ENCODE data around the gene PHYKPL.

PHYKPL gene

DNA sequence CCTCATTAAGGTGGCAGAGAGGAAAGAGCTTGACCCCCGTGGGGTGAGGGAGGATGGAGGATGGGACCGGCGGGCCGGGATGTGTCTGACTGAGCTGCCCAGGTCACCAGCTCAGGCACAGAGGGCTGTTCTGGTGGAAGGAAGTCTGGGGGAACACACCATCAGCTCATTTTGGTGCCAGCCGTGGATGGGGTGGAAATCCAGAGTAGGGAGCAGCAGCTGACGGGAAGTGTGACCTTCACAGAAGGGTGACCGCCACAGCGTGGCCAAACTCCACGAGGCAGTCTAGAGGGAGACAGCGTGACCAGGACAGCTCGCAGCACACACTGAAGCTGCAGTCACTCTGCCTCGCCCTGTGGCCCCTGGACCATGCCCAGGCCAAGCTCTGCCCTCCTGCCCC is 45.3 kb upstream of the PHYKPL start:
- TF ChIP-seq, protein P1, sequence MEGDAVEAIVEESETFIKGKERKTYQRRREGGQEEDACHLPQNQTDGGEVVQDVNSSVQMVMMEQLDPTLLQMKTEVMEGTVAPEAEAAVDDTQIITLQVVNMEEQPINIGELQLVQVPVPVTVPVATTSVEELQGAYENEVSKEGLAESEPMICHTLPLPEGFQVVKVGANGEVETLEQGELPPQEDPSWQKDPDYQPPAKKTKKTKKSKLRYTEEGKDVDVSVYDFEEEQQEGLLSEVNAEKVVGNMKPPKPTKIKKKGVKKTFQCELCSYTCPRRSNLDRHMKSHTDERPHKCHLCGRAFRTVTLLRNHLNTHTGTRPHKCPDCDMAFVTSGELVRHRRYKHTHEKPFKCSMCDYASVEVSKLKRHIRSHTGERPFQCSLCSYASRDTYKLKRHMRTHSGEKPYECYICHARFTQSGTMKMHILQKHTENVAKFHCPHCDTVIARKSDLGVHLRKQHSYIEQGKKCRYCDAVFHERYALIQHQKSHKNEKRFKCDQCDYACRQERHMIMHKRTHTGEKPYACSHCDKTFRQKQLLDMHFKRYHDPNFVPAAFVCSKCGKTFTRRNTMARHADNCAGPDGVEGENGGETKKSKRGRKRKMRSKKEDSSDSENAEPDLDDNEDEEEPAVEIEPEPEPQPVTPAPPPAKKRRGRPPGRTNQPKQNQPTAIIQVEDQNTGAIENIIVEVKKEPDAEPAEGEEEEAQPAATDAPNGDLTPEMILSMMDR (IDR thresholded peaks at IDR 0.05) = no peak

DNA sequence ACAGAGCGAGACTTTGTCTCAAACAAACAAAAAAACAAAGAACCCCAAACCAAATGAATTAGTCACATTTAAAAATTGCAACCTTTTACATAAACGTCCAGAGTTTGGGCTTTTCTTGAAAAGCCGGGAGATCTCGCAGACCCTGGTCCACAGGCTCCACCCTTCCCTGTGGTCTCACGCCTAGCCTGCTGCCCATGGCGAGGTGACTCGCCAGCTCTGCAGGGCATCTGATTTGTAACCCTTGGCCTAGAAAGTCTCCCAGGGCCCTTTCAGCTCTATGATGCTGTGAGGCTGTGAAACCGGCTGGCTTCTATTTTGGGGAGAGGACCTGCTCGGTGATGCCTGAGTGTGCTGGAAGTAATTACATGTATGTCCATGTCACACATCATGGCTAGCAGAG is 44.7 kb upstream of the PHYKPL start:
- TF ChIP-seq, protein P1 (IDR thresholded peaks at IDR 0.05) = no peak

DNA sequence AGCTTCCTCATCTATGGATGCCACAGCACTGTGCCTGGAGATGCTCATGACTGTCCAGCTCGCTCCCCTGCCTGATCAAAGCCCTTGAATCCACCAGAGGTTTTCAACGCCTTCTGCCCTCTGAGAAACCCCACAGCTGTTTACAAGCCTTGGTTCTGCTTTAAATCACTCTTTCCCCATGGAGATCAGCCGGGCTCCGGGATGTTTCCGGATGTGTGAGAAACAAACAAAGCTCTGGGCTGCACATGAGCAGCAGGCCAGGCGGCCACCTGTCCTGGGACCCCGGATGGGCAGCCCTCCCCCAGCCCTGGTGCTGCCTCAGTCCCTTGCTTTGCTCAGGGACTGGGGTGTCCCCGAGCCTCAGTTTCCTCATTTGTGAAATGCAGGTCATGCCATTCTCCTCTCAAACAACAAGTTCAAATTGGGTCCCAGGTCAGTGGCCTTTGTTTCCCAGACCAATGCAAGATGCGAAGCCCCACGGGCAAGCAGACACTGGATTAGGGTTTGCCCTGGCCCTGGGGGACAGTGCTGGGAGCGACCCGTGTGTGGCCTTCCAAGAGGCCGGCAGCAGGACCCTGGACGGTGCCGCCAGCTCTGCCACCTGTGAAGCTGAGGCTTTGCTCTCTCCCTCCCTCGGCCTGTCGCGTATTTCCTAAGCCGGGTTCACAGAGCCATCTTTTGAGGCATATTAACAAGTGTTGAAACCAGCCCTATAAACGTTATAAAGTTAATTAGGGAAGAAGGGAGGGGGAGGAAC is 42.4 kb upstream of the PHYKPL start:
- TF ChIP-seq, protein P1 (IDR thresholded peaks at IDR 0.05) = no peak

DNA sequence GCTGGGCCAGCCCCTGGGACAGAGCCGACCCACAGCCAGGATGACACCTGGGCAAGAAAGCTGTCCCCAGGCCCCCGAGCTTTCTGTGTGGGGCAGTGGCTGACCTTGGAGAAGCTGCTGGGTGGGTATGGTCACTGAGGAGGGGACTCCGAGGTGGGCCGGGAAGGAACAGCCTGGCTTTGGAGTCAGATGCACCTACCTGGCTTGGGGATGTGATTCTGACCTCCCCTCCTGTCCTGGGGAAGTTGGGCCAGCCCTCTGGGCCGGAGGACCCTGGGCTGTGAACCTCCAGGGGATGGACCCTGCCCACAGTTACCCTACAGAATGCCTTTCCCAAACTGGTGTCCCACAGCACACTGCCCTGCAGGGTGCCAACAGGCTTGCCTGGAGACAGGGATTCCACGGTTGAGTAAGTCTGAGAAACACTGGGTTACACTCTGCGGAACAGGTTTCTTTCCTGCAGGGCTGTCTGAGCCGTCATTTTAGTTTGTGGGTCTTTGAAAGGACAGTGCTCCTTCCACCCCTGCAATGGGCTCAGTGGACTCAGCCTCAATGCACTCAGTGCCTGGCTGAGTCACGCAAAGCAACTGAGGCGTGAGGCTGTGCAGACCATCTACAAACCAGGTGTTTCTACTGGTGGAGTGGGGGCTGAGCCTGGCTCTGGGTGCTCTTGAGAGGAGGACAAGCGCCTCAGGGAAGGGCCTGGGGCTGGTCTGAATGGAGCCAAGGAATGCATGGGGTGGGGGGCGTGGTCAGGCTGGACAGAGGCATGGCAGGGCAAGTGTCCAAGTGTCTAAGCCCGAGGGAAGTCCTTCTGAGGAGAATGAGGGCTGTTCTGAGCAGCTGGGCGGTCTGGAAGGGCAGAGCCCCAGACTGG is 41.3 kb upstream of the PHYKPL start:
- TF ChIP-seq, protein P1 (IDR thresholded peaks at IDR 0.05) = no peak

DNA sequence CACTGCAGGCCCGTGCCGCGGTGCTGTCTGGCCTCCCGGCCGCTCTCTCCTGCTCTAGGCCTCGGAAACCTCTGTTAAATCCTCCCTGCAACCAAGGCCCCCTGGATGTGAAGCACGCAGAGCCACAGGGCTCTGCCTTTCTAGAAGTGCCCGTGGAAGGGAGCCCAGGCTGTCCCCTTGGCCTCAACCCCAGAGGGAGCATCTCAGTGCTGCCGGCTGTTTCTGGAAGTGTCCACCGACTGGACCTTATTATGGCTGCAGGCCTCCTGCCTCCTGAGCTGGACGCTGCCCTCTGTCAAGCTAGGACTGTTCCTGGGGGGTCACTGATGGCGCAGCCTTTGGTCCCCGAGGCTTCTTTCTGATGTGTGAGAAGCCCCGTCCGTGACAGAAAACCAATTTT is 40.4 kb upstream of the PHYKPL start:
- TF ChIP-seq, protein P1 (IDR thresholded peaks at IDR 0.05) = no peak

DNA sequence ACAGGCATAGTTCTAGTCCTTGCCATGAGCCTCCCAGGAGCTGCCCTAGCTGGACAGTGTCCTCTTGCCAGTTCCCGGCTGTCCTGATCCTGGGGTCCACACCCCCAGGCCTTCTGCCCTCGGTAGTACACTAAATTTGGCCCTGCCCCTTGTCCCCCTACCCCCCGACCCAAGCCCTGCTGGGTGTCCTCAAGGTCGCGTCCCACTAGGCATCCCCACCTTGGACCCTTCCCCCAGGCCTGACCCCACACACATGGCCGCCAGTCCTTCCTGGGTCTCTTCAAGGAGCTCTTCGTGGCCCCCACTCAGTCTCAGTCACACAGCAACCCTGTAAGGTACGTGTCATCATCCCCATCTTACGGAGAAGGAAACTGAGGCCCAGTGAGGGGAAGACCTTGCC is 40.0 kb upstream of the PHYKPL start:
- TF ChIP-seq, protein P1 (IDR thresholded peaks at IDR 0.05) = no peak

DNA sequence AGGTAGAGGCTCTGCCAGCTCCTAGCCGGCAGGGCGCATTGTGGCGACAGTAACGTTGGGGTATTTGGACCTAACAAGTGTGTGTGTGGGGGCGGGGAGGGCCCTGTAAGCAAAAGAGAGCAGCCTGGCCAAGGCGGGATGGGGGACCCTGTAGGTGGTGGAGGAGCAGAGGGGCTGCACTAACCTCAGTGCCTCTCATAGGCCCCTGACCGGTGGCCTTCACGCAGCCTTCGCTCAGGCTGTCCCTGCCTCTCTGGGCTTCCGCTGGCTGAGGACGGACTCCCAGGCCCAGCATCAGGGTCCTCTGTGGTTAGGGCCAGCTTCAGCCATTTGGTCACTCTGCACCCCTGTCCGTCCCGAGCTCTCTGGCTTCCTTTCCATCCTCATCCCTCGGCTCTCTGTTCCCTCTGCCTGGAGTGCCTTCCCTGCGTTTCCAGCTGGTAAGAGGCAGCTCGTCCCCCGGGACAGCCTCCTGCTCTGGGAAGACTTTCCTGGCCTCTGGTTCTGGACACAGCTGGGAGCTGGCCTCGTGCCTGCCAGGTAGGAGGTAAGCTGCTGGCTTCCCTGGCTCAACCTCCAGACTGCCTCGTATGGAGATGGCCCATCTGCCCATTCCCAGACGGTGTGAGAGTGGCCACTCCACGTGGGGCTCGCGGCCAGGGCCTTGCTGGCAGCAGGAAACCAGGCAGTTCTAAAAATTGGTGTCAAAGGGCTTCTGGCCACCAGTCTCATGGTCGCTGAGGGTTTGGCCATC is 39.3 kb upstream of the PHYKPL start:
- TF ChIP-seq, protein P1 (IDR thresholded peaks at IDR 0.05) = no peak

All from LNCAP (cell line).